GM21576 (cell line): ENCODE measurements around the gene NRROS.

Experiments
- ATAC-seq: cut with Tn5 transposase; IDR thresholded peaks from one replicate; pipeline ENCODE4 v1.9.1; 2021; ENCODE audit warnings: mild to moderate bottlenecking, moderate library complexity; ENCODE audit not compliant: unreplicated experiment

Gene NRROS

GRCh38 chr3:196673632-196674031 is 34.1 kb downstream of the NRROS start:
- no peak for ATAC-seq

GRCh38 chr3:196677353-196677752 is 37.9 kb downstream of the NRROS start:
- no peak for ATAC-seq

GRCh38 chr3:196677931-196678330 is 38.4 kb downstream of the NRROS start:
- ATAC-seq, result no peak

GRCh38 chr3:196684548-196685407 is 45.3 kb downstream of the NRROS start:
- ATAC-seq, result peak; percentile 81

GRCh38 chr3:196686436-196686835 is 46.9 kb downstream of the NRROS start:
- no peak for ATAC-seq

GRCh38 chr3:196688349-196688748 is 48.9 kb downstream of the NRROS start:
- ATAC-seq, result no peak

GRCh38 chr3:196689941-196690660 is 50.6 kb downstream of the NRROS start:
- ATAC-seq, result no peak

- ATAC-seq, result no peak
These were observed 51.9 kb downstream of the NRROS start for GRCh38 chr3:196691386-196691785.

GRCh38 chr3:196694202-196694638 is 54.7 kb downstream of the NRROS start:
- ATAC-seq, result no peak

- ATAC-seq, result no peak
These were observed 55.7 kb downstream of the NRROS start for GRCh38 chr3:196694941-196695848.

- ATAC-seq, result no peak
These were observed 56.3 kb downstream of the NRROS start for GRCh38 chr3:196695849-196696226.

GRCh38 chr3:196697270-196697669 is 57.8 kb downstream of the NRROS start:
- ATAC-seq, result no peak

- no peak for ATAC-seq
These were observed 60.3 kb downstream of the NRROS start for GRCh38 chr3:196699749-196700148.

- ATAC-seq, result no peak
These were observed 61.3 kb downstream of the NRROS start for GRCh38 chr3:196700801-196701200.

GRCh38 chr3:196706327-196706726 is 66.8 kb downstream of the NRROS start:
- ATAC-seq, result no peak

- ATAC-seq, result no peak
These were observed 67.2 kb downstream of the NRROS start for GRCh38 chr3:196706731-196707130.

GRCh38 chr3:196707566-196707965 is 68.1 kb downstream of the NRROS start:
- ATAC-seq, result no peak

GRCh38 chr3:196708467-196708866 is 69.0 kb downstream of the NRROS start:
- ATAC-seq, result no peak
